A549 (cell line): Measurements from ENCODE around the gene LGR6. TPM values are rescaled to one million over a fixed set of nuclear protein-coding genes. Genes with fewer than 3 reads are reported as not detected.

ENCODE experiments used
- ATAC-seq, 2 experiments: fragments of 200-7000 bp in 1 of 2; fragments of >200 bp in 1 of 2; cut with Nextera tagmentation in 1 of 2; cut with Tn5 transposase in 1 of 2; 3 replicates each; pipeline versions ENCODE4 v1.8.0 to v1.9.1; 2018 to 2020; ENCODE audit warnings: mild to moderate bottlenecking in 1 of 2, moderate library complexity in 1 of 2
- CTCF ChIA-PET: fragments of 300-600 bp; sonication (Branson Sonifier 250); formaldehyde crosslinking; extraction: SDS; loops from one replicate; lab custom pipeline; 2021; ENCODE audit warnings: antibody characterized with exemption, inconsistent platforms; lab: Yijun Ruan, JAX
- POLR2A ChIA-PET: fragments of 350-600 bp; formaldehyde crosslinking; extraction: SDS; loops from one replicate; lab custom pipeline; 2021; ENCODE audit warnings: antibody characterized with exemption, inconsistent platforms; lab: Yijun Ruan, JAX
- DNase-seq, 2 experiments: peaks; one replicate each; pipeline versions ENCODE4 v3.0.0 to v3.0.0-alpha.2; 2011 to 2016; ENCODE audit warnings: low read depth in 1 of 2, low spot score in 1 of 2
- FAIRE-seq: peaks from 2 replicates; lab custom pipeline; 2011; peaks lifted over from hg19 to GRCh38; lab: Jason Lieb, UNC
- H3K27ac ChIP-seq, 2 experiments: fragments of >200 bp; sonication (Bioruptor Twin); formaldehyde crosslinking; 3 replicates each; pipeline ENCODE4 v1.5.1; 2016 to 2017
- H3K4me1 ChIP-seq: fragments of >200 bp; sonication (Bioruptor Twin); formaldehyde crosslinking; 3 replicates; pipeline ENCODE4 v1.6.1; 2016
- H3K4me2 ChIP-seq: fragments of >200 bp; sonication (Bioruptor Twin); formaldehyde crosslinking; 3 replicates; pipeline ENCODE4 v1.6.1; 2016
- H3K4me3 ChIP-seq: fragments of >200 bp; sonication (Bioruptor Twin); formaldehyde crosslinking; 3 replicates; pipeline ENCODE4 v1.5.1; 2016
- H3K9me3 ChIP-seq: fragments of >200 bp; sonication (Bioruptor Twin); formaldehyde crosslinking; 3 replicates; pipeline ENCODE4 v1.6.1; 2016
- CBX2 ChIP-seq: fragments of 200-600 bp; sonication (generic); IDR thresholded peaks from 2 replicates; pipeline ENCODE4 v1.6.1; 2016; ENCODE audit warnings: low read depth, mild to moderate bottlenecking, borderline replicate concordance
- CTCF ChIP-seq: fragments of >200 bp; sonication (Bioruptor Twin); formaldehyde crosslinking; IDR thresholded peaks from 3 replicates; pipeline ENCODE4 v1.5.1; 2016
- EHF ChIP-seq: fragments of 250-450 bp; sonication (Bioruptor Pico); IDR thresholded peaks from 2 replicates; pipeline ENCODE4 v1.5.0; 2020; ENCODE audit warnings: mild to moderate bottlenecking
- EHMT2 ChIP-seq: fragments of 200-600 bp; sonication (generic); IDR thresholded peaks from 2 replicates; pipeline ENCODE4 v1.6.1; 2016; ENCODE audit warnings: antibody characterized with exemption, low read depth, mild to moderate bottlenecking, moderate library complexity
- ELK1 ChIP-seq: fragments of 150-350 bp; IDR thresholded peaks from 2 replicates; pipeline ENCODE4 v1.6.1; 2014; ENCODE audit warnings: low read depth, mild to moderate bottlenecking, low read length
- EP300 ChIP-seq, 2 experiments: fragments of >200 bp; sonication (Bioruptor Twin); formaldehyde crosslinking; IDR thresholded peaks; 2 replicates in 1 of 2; 3 replicates in 1 of 2; pipeline ENCODE4 v1.6.1; 2016 to 2017
- ESRRA ChIP-seq: fragments of 150-350 bp; IDR thresholded peaks from 2 replicates; pipeline ENCODE4 v1.6.1; 2014; ENCODE audit warnings: mild to moderate bottlenecking, low read length, borderline replicate concordance
- FOSB ChIP-seq: fragments of 250-450 bp; sonication (Bioruptor Pico); IDR thresholded peaks from 2 replicates; pipeline ENCODE4 v1.5.0; 2020; ENCODE audit warnings: mild to moderate bottlenecking, moderate library complexity
- FOSL2 ChIP-seq, 2 experiments: fragments of 450-650 bp in 1 of 2; fragments of >200 bp in 1 of 2; sonication (Bioruptor Twin) in 1 of 2; formaldehyde crosslinking; IDR thresholded peaks; 2 replicates each; pipeline versions ENCODE4 v1.5.0 to v1.6.1; 2016 to 2020; ENCODE audit warnings: mild to moderate bottlenecking in 1 of 2, moderate library complexity in 1 of 2
- HOXB5 ChIP-seq: fragments of 250-450 bp; sonication (Bioruptor Pico); IDR thresholded peaks from 2 replicates; pipeline ENCODE4 v1.5.0; 2020; ENCODE audit warnings: mild to moderate bottlenecking, moderate library complexity
- MAX ChIP-seq: IDR thresholded peaks from 2 replicates; pipeline ENCODE4 v1.6.1; 2012
- NFE2L2 ChIP-seq: fragments of 150-350 bp; conservative IDR thresholded peaks from 2 replicates; pipeline ENCODE4 v1.6.1; 2014; ENCODE audit warnings: low read length
- NPAS2 ChIP-seq: fragments of 250-450 bp; sonication (Bioruptor Pico); IDR thresholded peaks from 2 replicates; pipeline ENCODE4 v1.8.0; 2022; ENCODE audit warnings: mild to moderate bottlenecking, moderate library complexity, borderline replicate concordance
- NR3C1 ChIP-seq: fragments of >200 bp; sonication (Bioruptor Twin); formaldehyde crosslinking; IDR thresholded peaks from 3 replicates; pipeline ENCODE4 v1.6.1; 2017
- PHF8 ChIP-seq: fragments of 200-600 bp; sonication (generic); IDR thresholded peaks from 2 replicates; pipeline ENCODE4 v1.6.1; 2016; ENCODE audit warnings: low read depth, mild to moderate bottlenecking, antibody characterized with exemption, moderate library complexity, borderline replicate concordance
- POLR2A ChIP-seq: IDR thresholded peaks from 2 replicates; pipeline ENCODE4 v1.6.1; 2012; ENCODE audit warnings: mild to moderate bottlenecking, low read length
- POLR2AphosphoS2 ChIP-seq: conservative IDR thresholded peaks from 2 replicates; pipeline ENCODE4 v1.6.1; 2012; ENCODE audit warnings: low read length, improper control_type of control experiment, inconsistent platforms
- RCOR1 ChIP-seq: fragments of 150-350 bp; IDR thresholded peaks from 2 replicates; pipeline ENCODE4 v1.6.1; 2014; ENCODE audit warnings: antibody characterized with exemption, low read length, low read depth
- WGBS: methylation state at CpG from one replicate; pipeline ENCODE4 v1.1.6; 2017; ENCODE audit errors: missing lambda C conversion rate; 5-methylcytosine and 5-hydroxymethylcytosine counted together
- polyA plus RNA-seq, 4 experiments: library from polyadenylated mRNA; depleted of rRNA in 3 of 4; stranded (reverse); fragments of >200 nt; fragmentation: RNase III in 1 of 4; extraction: RNeasy Plus Mini Kit Qiagen cat#74134 plus additional on column Dnase treatment in 1 of 4; gene quantifications; 2 replicates in 3 of 4; 3 replicates in 1 of 4; pipeline ENCODE4 v1.2.3, GENCODE V29; 2011 to 2017
- TF ChIP-seq, protein P1 (sequence below): IDR thresholded peaks from 2 replicates; pipeline ENCODE4 v1.6.1; 2012
- TF ChIP-seq, protein P2 (sequence below): fragments of 250-450 bp; sonication (Bioruptor Pico); IDR thresholded peaks from 2 replicates; pipeline ENCODE4 v1.5.0; 2020; ENCODE audit warnings: low read depth, mild to moderate bottlenecking, moderate library complexity
- TF ChIP-seq, protein P3 (sequence below): IDR thresholded peaks from 2 replicates; pipeline ENCODE4 v1.6.1; 2012; ENCODE audit warnings: low read depth, borderline replicate concordance

LGR6 gene
- polyA plus RNA-seq, 2 of the 4 experiments (the other 2 are of a cell fraction), result 0.84 to 1.1 TPM

- FAIRE-seq (no peak), DNase-seq (no peak), ATAC-seq (no peak)
- no peak for TF ChIP-seq MAX
- TF ChIP-seq PHF8, result no peak
- TF ChIP-seq ELK1, result no peak
- TF ChIP-seq NFE2L2, result no peak
- TF ChIP-seq NPAS2 (CRISPR knock-in tag), result no peak
- no peak for TF ChIP-seq ESRRA
- TF ChIP-seq CTCF, result no peak
- TF ChIP-seq POLR2A, result no peak
- TF ChIP-seq, protein P1, sequence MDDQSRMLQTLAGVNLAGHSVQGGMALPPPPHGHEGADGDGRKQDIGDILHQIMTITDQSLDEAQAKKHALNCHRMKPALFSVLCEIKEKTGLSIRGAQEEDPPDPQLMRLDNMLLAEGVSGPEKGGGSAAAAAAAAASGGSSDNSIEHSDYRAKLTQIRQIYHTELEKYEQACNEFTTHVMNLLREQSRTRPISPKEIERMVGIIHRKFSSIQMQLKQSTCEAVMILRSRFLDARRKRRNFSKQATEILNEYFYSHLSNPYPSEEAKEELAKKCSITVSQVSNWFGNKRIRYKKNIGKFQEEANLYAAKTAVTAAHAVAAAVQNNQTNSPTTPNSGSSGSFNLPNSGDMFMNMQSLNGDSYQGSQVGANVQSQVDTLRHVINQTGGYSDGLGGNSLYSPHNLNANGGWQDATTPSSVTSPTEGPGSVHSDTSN, result no peak
- TF ChIP-seq HOXB5, result no peak
- TF ChIP-seq EHMT2, result no peak
- no peak for TF ChIP-seq CBX2
- no peak for TF ChIP-seq POLR2AphosphoS2
- no peak for TF ChIP-seq FOSL2 (IDR thresholded peaks at IDR 0.05)
- no peak for TF ChIP-seq FOSL2 (CRISPR knock-in tag; IDR thresholded peaks at IDR 0.05)
- Histone ChIP-seq H3K27ac (no peak overlapping the region), H3K9me3 (no peaks in the 10 kb centered on the region), H3K4me1 (0 out of 3 replicates have a peak, but pooled peaks cover 4% of the 10 kb centered on the region), H3K4me3 (no peak overlapping the region), H3K4me2 (no peak overlapping the region)
- CTCF ChIA-PET, result interaction anchor here (0.6 to 2.7 kb wide), 7 partner anchors 9 to 73 kb away, joined by 3 to 14 read pairs (median 5); partner anchors contain the start of gene LGR6
- POLR2A ChIA-PET, result no interaction called here
- 57% methylated on average over 3 of the region's 3 CpGs for WGBS
Observed at GRCh38 chr1:202243006-202243405, 49.4 kb downstream of the LGR6 start.

DNA sequence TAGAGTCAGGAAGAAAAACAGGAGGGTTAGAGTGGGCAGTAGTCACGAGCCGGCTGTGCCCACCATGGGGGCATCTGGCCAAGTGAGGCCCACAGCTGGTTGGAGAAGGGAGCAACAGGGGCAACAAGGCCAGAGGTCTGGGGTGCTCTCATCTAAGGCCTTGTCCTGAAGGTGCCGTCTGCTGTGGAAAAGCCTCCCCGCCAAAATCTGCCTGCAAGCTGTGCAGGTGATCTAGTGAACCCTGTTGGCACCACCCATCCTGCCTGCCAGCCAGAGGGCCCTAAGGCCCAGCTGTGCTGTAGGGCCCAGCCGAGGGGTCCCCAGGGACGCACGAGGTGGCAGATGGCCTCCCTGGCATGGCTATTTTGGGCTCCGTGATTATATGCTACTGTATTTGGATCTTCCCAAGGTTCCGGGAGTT is 51.3 kb downstream of the LGR6 start:
- ATAC-seq, result no peak
- no peak for DNase-seq
- ChIA-PET POLR2A (no interaction called here), CTCF (interaction anchor here (1.2 to 2.7 kb wide), 5 partner anchors 9 to 71 kb away, joined by 3 to 14 read pairs (median 6); partner anchors contain the start of gene LGR6)
- Histone ChIP-seq H3K9me3 (no peaks in the 10 kb centered on the region), H3K4me2 (no peak overlapping the region), H3K27ac (no peak overlapping the region), H3K4me3 (no peak overlapping the region), H3K4me1 (0 out of 3 replicates have a peak, but pooled peaks cover 4% of the 10 kb centered on the region)
- TF ChIP-seq EHF (CRISPR knock-in tag) (no peak), FOSB (CRISPR knock-in tag) (no peak), EP300 (IDR thresholded peaks at IDR 0.05) (no peak), NPAS2 (CRISPR knock-in tag) (no peak), NR3C1 (no peak), RCOR1 (no peak), EHMT2 (no peak)
- TF ChIP-seq, protein P2, sequence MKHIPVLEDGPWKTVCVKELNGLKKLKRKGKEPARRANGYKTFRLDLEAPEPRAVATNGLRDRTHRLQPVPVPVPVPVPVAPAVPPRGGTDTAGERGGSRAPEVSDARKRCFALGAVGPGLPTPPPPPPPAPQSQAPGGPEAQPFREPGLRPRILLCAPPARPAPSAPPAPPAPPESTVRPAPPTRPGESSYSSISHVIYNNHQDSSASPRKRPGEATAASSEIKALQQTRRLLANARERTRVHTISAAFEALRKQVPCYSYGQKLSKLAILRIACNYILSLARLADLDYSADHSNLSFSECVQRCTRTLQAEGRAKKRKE, result no peak
- TF ChIP-seq, protein P3, sequence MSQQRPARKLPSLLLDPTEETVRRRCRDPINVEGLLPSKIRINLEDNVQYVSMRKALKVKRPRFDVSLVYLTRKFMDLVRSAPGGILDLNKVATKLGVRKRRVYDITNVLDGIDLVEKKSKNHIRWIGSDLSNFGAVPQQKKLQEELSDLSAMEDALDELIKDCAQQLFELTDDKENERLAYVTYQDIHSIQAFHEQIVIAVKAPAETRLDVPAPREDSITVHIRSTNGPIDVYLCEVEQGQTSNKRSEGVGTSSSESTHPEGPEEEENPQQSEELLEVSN, result no peak
- FAIRE-seq, result no peak
- WGBS, result 70% methylated on average over 4 of the region's 9 CpGs
